ENCODE results near the gene EIF4ENIF1. TPM values are rescaled to one million over a fixed set of nuclear protein-coding genes. Genes with fewer than 3 reads are reported as not detected.

EIF4ENIF1 gene
- total RNA-seq, 1 donor: 13.4 TPM

- Histone ChIP-seq H3K4me1 (ENCODE audit: insufficient read depth, low read length) (peaks cover 16% of the 10 kb centered on the region), H3K4me3 (ENCODE audit: insufficient read depth, low read length) (no peak overlapping the region), H4K20me1 (ENCODE audit: insufficient read depth, low read length) (no peaks in the 10 kb centered on the region), H2AFZ (ENCODE audit: low read length) (peak overlapping the region; percentile 66), H3K4me2 (ENCODE audit: insufficient read depth, low read length) (no peak overlapping the region), H3K9me3 (ENCODE audit: low read depth, low read length) (no peaks in the 10 kb centered on the region), H3K27me3 (ENCODE audit: insufficient read depth, low read length) (no peaks in the 10 kb centered on the region), H3K79me2 (ENCODE audit: insufficient read depth, low read length) (peaks cover 36% of the 10 kb centered on the region), H3K27ac (ENCODE audit: low read depth, low read length) (peak overlapping the region; percentile 1), H3K36me3 (ENCODE audit: insufficient read depth, low read length) (no peaks in the 10 kb centered on the region)
- DNase-seq (ENCODE audit: insufficient read length, low spot score, missing footprints): no peak
- TF ChIP-seq CTCF (IDR thresholded peaks at IDR 0.05; ENCODE audit: extremely low read depth, low read depth, low read length): no peak
Measured at GRCh38 chr22:31504282-31504681, 14.6 kb upstream of the EIF4ENIF1 start.

- Histone ChIP-seq H3K36me3 (ENCODE audit: insufficient read depth, low read length) (no peaks in the 10 kb centered on the region), H2AFZ (ENCODE audit: low read length) (no peak overlapping the region), H3K27ac (ENCODE audit: low read depth, low read length) (no peak overlapping the region), H3K4me1 (ENCODE audit: insufficient read depth, low read length) (peaks cover 13% of the 10 kb centered on the region), H3K79me2 (ENCODE audit: insufficient read depth, low read length) (peaks cover 37% of the 10 kb centered on the region), H3K9me3 (ENCODE audit: low read depth, low read length) (no peaks in the 10 kb centered on the region), H3K4me3 (ENCODE audit: insufficient read depth, low read length) (no peak overlapping the region), H3K27me3 (ENCODE audit: insufficient read depth, low read length) (no peaks in the 10 kb centered on the region), H3K4me2 (ENCODE audit: insufficient read depth, low read length) (no peak overlapping the region), H4K20me1 (ENCODE audit: insufficient read depth, low read length) (no peaks in the 10 kb centered on the region)
- DNase-seq (ENCODE audit: insufficient read length, low spot score, missing footprints): no peak
- no peak for TF ChIP-seq CTCF (IDR thresholded peaks at IDR 0.05; ENCODE audit: extremely low read depth, low read depth, low read length)
Measured at GRCh38 chr22:31503211-31503964, 13.7 kb upstream of the EIF4ENIF1 start.

- Histone ChIP-seq H3K27ac (ENCODE audit: low read depth, low read length) (no peak overlapping the region), H3K79me2 (ENCODE audit: insufficient read depth, low read length) (peaks cover 48% of the 10 kb centered on the region), H3K9me3 (ENCODE audit: low read depth, low read length) (no peaks in the 10 kb centered on the region), H3K4me2 (ENCODE audit: insufficient read depth, low read length) (no peak overlapping the region), H3K27me3 (ENCODE audit: insufficient read depth, low read length) (no peaks in the 10 kb centered on the region), H3K4me1 (ENCODE audit: insufficient read depth, low read length) (peaks cover 13% of the 10 kb centered on the region), H4K20me1 (ENCODE audit: insufficient read depth, low read length) (no peaks in the 10 kb centered on the region), H2AFZ (ENCODE audit: low read length) (no peak overlapping the region), H3K4me3 (ENCODE audit: insufficient read depth, low read length) (no peak overlapping the region), H3K36me3 (ENCODE audit: insufficient read depth, low read length) (no peaks in the 10 kb centered on the region)
- no peak for DNase-seq (ENCODE audit: insufficient read length, low spot score, missing footprints)
- TF ChIP-seq CTCF (IDR thresholded peaks at IDR 0.05; ENCODE audit: extremely low read depth, low read depth, low read length): no peak
Measured at GRCh38 chr22:31501738-31502137, 12.1 kb upstream of the EIF4ENIF1 start.

GRCh38 chr22:31497148-31497938, 7.7 kb upstream of the EIF4ENIF1 start:
- DNase-seq (ENCODE audit: insufficient read length, low spot score, missing footprints): no peak
- no peaks in the 10 kb centered on the region for H3K36me3 ChIP-seq (ENCODE audit: insufficient read depth, low read length)
- no peaks in the 10 kb centered on the region for H4K20me1 ChIP-seq (ENCODE audit: insufficient read depth, low read length)
- no peaks in the 10 kb centered on the region for H3K4me1 ChIP-seq (ENCODE audit: insufficient read depth, low read length)
- H3K4me3 ChIP-seq (ENCODE audit: insufficient read depth, low read length): peak overlapping the region; percentile 98
- H3K27me3 ChIP-seq (ENCODE audit: insufficient read depth, low read length): no peaks in the 10 kb centered on the region
- H3K9me3 ChIP-seq (ENCODE audit: low read depth, low read length): no peaks in the 10 kb centered on the region
- peaks cover 24% of the 10 kb centered on the region for H3K79me2 ChIP-seq (ENCODE audit: insufficient read depth, low read length)
- H2AFZ ChIP-seq (ENCODE audit: low read length): peak overlapping the region; percentile 99
- H3K4me2 ChIP-seq (ENCODE audit: insufficient read depth, low read length): peak overlapping the region; percentile 77
- no peak overlapping the region for H3K27ac ChIP-seq (ENCODE audit: low read depth, low read length)
- TF ChIP-seq CTCF (IDR thresholded peaks at IDR 0.05; ENCODE audit: extremely low read depth, low read depth, low read length): no peak
